HepG2 (cell line): ENCODE data around the gene TJP2. TPM values are rescaled to one million over a fixed set of nuclear protein-coding genes. Genes with fewer than 3 reads are reported as not detected.

Source experiments
- ATAC-seq: fragments of 200-7000 bp; cut with Tn5 transposase; 3 replicates; pipeline ENCODE4 v1.9.1; 2020; ENCODE audit warnings: mild to moderate bottlenecking, moderate library complexity
- BruUV-seq: library from RNA; stranded (reverse); fragments of 400-500 nt; replicated peaks from 2 replicates; lab custom pipeline; 2021; lab: Mats Ljungman, UMichigan
- CTCF ChIA-PET: fragments of 300-600 bp; formaldehyde crosslinking; extraction: SDS; loops from one replicate; lab custom pipeline; 2021; ENCODE audit warnings: low total read pairs, inconsistent platforms, low intra/inter-chr PET ratio; lab: Yijun Ruan, JAX
- POLR2A ChIA-PET: fragments of 350-600 bp; sonication (Branson Sonifier 250); formaldehyde crosslinking; loops from one replicate; lab custom pipeline; 2020; ENCODE audit warnings: antibody characterized with exemption, inconsistent platforms; lab: Yijun Ruan, JAX
- DNase-seq: peaks from one replicate; pipeline ENCODE4 v3.0.0-alpha.2; 2015; ENCODE audit warnings: low spot score
- FAIRE-seq: peaks from 3 replicates; lab custom pipeline; 2011; peaks lifted over from hg19 to GRCh38; lab: Jason Lieb, UNC
- H2AFZ ChIP-seq: one replicate; pipeline ENCODE4 v1.6.1; 2011; ENCODE audit warnings: low read length, inconsistent platforms
- H3K27ac ChIP-seq: fragments of 300-600 bp; 3 replicates; pipeline ENCODE4 v1.8.0; 2011; ENCODE audit warnings: mixed run types, mild to moderate bottlenecking, mixed read lengths, low read length, inconsistent platforms; ENCODE audit not compliant: insufficient read depth; ENCODE audit errors: extremely low read length
- H3K27me3 ChIP-seq, 2 experiments: fragments of 200-600 bp in 1 of 2; 2 replicates in 1 of 2; 3 replicates in 1 of 2; pipeline versions ENCODE4 v1.6.0 to v1.8.0; 2011; ENCODE audit warnings: low read length in 2 of 2, mild to moderate bottlenecking in 2 of 2, moderate library complexity in 2 of 2, inconsistent platforms in 1 of 2; ENCODE audit not compliant: insufficient read depth in 2 of 2, control insufficient read depth in 1 of 2
- H3K36me3 ChIP-seq, 2 experiments: fragments of 200-600 bp in 1 of 2; replicated peaks in 1 of 2; 2 replicates in 1 of 2; 3 replicates in 1 of 2; pipeline versions ENCODE4 v1.5.1 to v1.8.0; 2011; ENCODE audit warnings: low read length in 2 of 2, inconsistent platforms in 1 of 2; ENCODE audit not compliant: insufficient read depth in 2 of 2, control insufficient read depth in 1 of 2
- H3K4me1 ChIP-seq: 2 replicates; pipeline ENCODE4 v1.5.1; 2012; ENCODE audit warnings: low read length, inconsistent platforms; ENCODE audit not compliant: insufficient read depth
- H3K4me2 ChIP-seq: 2 replicates; pipeline ENCODE4 v1.6.0; 2011; ENCODE audit warnings: low read depth, low read length, inconsistent platforms
- H3K4me3 ChIP-seq, 3 experiments: fragments of 200-600 bp in 1 of 3; sonication (generic), shearing (Covaris generic) in 1 of 3; replicated peaks in 1 of 3; 2 replicates each; pipeline ENCODE4 v1.5.1; 2011 to 2016; ENCODE audit warnings: low read length in 3 of 3, inconsistent platforms in 2 of 3, low read depth in 2 of 3, mild to moderate bottlenecking in 2 of 3, control low read depth in 1 of 3, mixed read lengths in 1 of 3; ENCODE audit not compliant: insufficient read depth in 1 of 3
- H3K79me2 ChIP-seq: one replicate; pipeline ENCODE4 v1.6.1; 2011; ENCODE audit warnings: low read length, inconsistent platforms; ENCODE audit not compliant: insufficient read depth
- H3K9ac ChIP-seq: 2 replicates; pipeline ENCODE4 v1.6.0; 2011; ENCODE audit warnings: mild to moderate bottlenecking, low read depth, low read length, inconsistent platforms; ENCODE audit not compliant: insufficient read depth
- H3K9me3 ChIP-seq: 2 replicates; pipeline ENCODE4 v1.5.1; 2012; ENCODE audit warnings: mild to moderate bottlenecking, low read length
- H4K20me1 ChIP-seq: 2 replicates; pipeline ENCODE4 v1.6.0; 2011; ENCODE audit warnings: inconsistent platforms, mild to moderate bottlenecking, low read length, moderate library complexity; ENCODE audit not compliant: insufficient read depth
- ATM ChIP-seq: fragments of 450-650 bp; IDR thresholded peaks from 2 replicates; pipeline ENCODE4 v1.7.1; 2017; ENCODE audit warnings: mild to moderate bottlenecking, borderline replicate concordance
- CENPBD1 ChIP-seq: sonication (generic); formaldehyde crosslinking; IDR thresholded peaks from 2 replicates; pipeline ENCODE4 v1.8.0; 2022; ENCODE audit warnings: missing genetic modification reagents, low read depth, mild to moderate bottlenecking, borderline replicate concordance
- DMTF1 ChIP-seq: sonication (generic); formaldehyde crosslinking; IDR thresholded peaks from 2 replicates; pipeline ENCODE4 v1.4.0; 2020; ENCODE audit warnings: mild to moderate bottlenecking, missing genetic modification reagents
- JDP2 ChIP-seq: sonication (generic); formaldehyde crosslinking; IDR thresholded peaks from 2 replicates; pipeline ENCODE4 v1.8.1; 2022; ENCODE audit warnings: missing genetic modification reagents, borderline replicate concordance
- ZFY ChIP-seq: sonication (generic); formaldehyde crosslinking; IDR thresholded peaks from 2 replicates; pipeline ENCODE4 v1.4.0; 2020; ENCODE audit warnings: missing genetic modification reagents
- ZNF101 ChIP-seq: sonication (generic); formaldehyde crosslinking; IDR thresholded peaks from 2 replicates; pipeline ENCODE4 v1.4.0; 2020; ENCODE audit warnings: mild to moderate bottlenecking, low read depth, missing genetic modification reagents, borderline replicate concordance
- ZNF256 ChIP-seq: sonication (generic); formaldehyde crosslinking; conservative IDR thresholded peaks from 2 replicates; pipeline ENCODE4 v1.4.0; 2020; ENCODE audit warnings: missing genetic modification reagents
- ZNF331 ChIP-seq: sonication (generic); formaldehyde crosslinking; IDR thresholded peaks from 2 replicates; pipeline ENCODE4 v1.4.0; 2020; ENCODE audit warnings: missing genetic modification reagents
- ZNF432 ChIP-seq: sonication (generic); formaldehyde crosslinking; IDR thresholded peaks from 2 replicates; pipeline ENCODE4 v1.5.0; 2020; ENCODE audit warnings: missing genetic modification reagents, mild to moderate bottlenecking, borderline replicate concordance
- ZNF616 ChIP-seq: sonication (generic); formaldehyde crosslinking; IDR thresholded peaks from 2 replicates; pipeline ENCODE4 v1.5.0; 2020; ENCODE audit warnings: low read depth, mild to moderate bottlenecking, missing genetic modification reagents
- ZSCAN29 ChIP-seq: sonication (generic); formaldehyde crosslinking; conservative IDR thresholded peaks from 2 replicates; pipeline ENCODE4 v1.4.0; 2020; ENCODE audit warnings: mild to moderate bottlenecking, missing genetic modification reagents
- WGBS: methylation state at CpG from one replicate; pipeline ENCODE4 v1.1.6; 2017; ENCODE audit warnings: low lambda C conversion rate; 5-methylcytosine and 5-hydroxymethylcytosine counted together
- in situ Hi-C: cut with HindIII; loops from 2 replicates; pipeline ENCODE4 v1.10.0; 2017; ENCODE audit warnings: low pct_unique_long_range_greater_than_20kb; ENCODE audit not compliant: extremely low pct_ligation_motif_present
- intact Hi-C: fragments of 100-400 bp; cut with micrococcal nuclease; formaldehyde crosslinking; loops from one replicate; pipeline ENCODE4 v1.10.0; 2022; ENCODE audit not compliant: unreplicated experiment
- polyA plus RNA-seq, 8 experiments: library from polyadenylated mRNA; depleted of rRNA in 3 of 8; stranded (reverse) in 7 of 8; unstranded in 1 of 8; fragments of >200 nt; fragmentation: Illumina TruSeq in 4 of 8; extraction: Trizol in 4 of 8; gene quantifications; 2 replicates each; pipeline versions ENCODE4 v1.2.1 to v1.2.3, GENCODE V29; 2011 to 2016; ENCODE audit warnings: low read depth in 4 of 8, missing spikeins in 1 of 8, mixed read lengths in 1 of 8; ENCODE audit not compliant: insufficient read depth in 1 of 8
- total RNA-seq, 5 experiments: library from RNA; depleted of rRNA; stranded (reverse); fragments of >200 nt; fragmentation: Illumina TruSeq; extraction: Trizol; gene quantifications; 2 replicates each; pipeline ENCODE4 v1.2.3, GENCODE V29; 2016; ENCODE audit warnings: low read depth in 1 of 5

The TJP2 gene
- total and polyA plus RNA-seq, 2 of the 13 experiments (the other 11 are each of a cell fraction or from before 2014, with no cell fraction given) = 109 to 110 TPM

GRCh38 chr9:69293156-69293555, 119.1 kb downstream of the TJP2 start:
- BruUV-seq = no TSS peak
- WGBS = 3% methylated on average over 1 of the region's 1 CpG
- ATAC-seq (no peak), FAIRE-seq (no peak)
- no peak overlapping the region for H3K27ac ChIP-seq
- POLR2A ChIA-PET = no interaction called here
- TF ChIP-seq ZNF256 (no peak), ZFY (CRISPR knock-in tag) (no peak), ZNF331 (CRISPR knock-in tag) (no peak), ZNF101 (CRISPR knock-in tag) (no peak), DMTF1 (no peak), JDP2 (CRISPR knock-in tag) (no peak), ZNF432 (CRISPR knock-in tag) (no peak), CENPBD1 (CRISPR knock-in tag) (no peak), ZSCAN29 (CRISPR knock-in tag) (no peak), ATM (no peak), ZNF616 (no peak)
- TF ChIP-seq, all 625 proteins: peak for 0
- in situ Hi-C loops (no loop called here), intact Hi-C loops (no loop called here)
- H4K20me1 ChIP-seq = no peaks in the 10 kb centered on the region
- no peak for DNase-seq
- no peak overlapping the region for H2AFZ ChIP-seq
- H3K4me3 ChIP-seq = no peak overlapping the region
- H3K4me1 ChIP-seq = no peaks in the 10 kb centered on the region
- CTCF ChIA-PET = no interaction called here
- H3K9me3 ChIP-seq = no peaks in the 10 kb centered on the region
- H3K36me3 ChIP-seq = no peaks in the 10 kb centered on the region
- no peaks in the 10 kb centered on the region for H3K79me2 ChIP-seq
- H3K9ac ChIP-seq = no peak overlapping the region
- H3K27me3 ChIP-seq = peaks cover 0 to 8% of the 10 kb centered on the region in 2 experiments; a peak in 2 of 5 replicates
- H3K4me2 ChIP-seq = no peak overlapping the region
